ENCODE results near the gene SPATA18. TPM values are rescaled to one million over a fixed set of nuclear protein-coding genes. Genes with fewer than 3 reads are reported as not detected.

The SPATA18 gene, protein sequence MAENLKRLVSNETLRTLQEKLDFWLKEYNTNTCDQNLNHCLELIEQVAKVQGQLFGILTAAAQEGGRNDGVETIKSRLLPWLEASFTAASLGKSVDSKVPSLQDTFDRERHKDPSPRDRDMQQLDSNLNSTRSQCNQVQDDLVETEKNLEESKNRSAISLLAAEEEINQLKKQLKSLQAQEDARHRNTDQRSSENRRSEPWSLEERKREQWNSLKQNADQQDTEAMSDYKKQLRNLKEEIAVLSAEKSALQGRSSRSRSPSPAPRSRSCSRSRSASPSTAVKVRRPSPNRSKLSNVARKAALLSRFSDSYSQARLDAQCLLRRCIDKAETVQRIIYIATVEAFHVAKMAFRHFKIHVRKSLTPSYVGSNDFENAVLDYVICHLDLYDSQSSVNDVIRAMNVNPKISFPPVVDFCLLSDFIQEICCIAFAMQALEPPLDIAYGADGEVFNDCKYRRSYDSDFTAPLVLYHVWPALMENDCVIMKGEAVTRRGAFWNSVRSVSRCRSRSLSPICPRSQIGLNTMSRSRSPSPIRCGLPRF
- 0.02 TPM in 1 of 2 replicates, not detected in the other for total RNA-seq (2014; rRNA removed; shearing (Covaris generic); ENCODE audit: low replicate concordance)

DNA sequence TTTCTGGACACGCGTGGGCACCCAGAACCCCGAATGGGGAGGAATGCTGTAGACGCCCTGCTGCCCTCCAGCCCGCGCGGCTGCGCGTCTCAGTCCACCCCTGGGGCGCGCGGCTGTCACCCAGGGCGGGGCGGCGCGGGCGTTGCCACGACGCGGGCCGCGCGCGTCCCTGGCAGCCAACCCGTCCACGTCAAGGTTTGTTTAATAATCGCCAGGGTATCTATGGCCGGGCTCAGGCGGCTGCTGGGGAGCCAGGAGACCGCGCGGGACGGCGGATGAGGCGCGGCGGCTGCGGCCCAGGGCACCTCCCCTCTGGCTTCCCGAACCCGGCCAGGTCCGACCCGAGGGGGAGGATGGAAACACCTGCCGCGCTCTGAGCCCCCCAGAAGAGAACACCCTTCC, at the start of gene SPATA18:
SPATA18 (plus strand) TSS at position 92 of the 402 bp plus-strand sequence. CDS start 401 bp downstream, outside the sequence.
- Histone ChIP-seq H3K9me3 (peaks cover 5% of the 10 kb centered on the region; the same call in 1 of the 2 replicates), H3K4me3 (peak within 1 kb of the TSS; percentile 30), H3K27me3 (peaks cover 53% of the 10 kb centered on the region), H3K36me3 (no peaks in the 10 kb centered on the region)
- peak; percentile 55 for DNase-seq

GRCh38 chr4:52001616-52002015, 49.5 kb upstream of the SPATA18 start:
- Histone ChIP-seq H3K4me3 (no peak overlapping the region), H3K36me3 (no peaks in the 10 kb centered on the region), H3K9me3 (no peaks in the 10 kb centered on the region), H3K27me3 (no peaks in the 10 kb centered on the region)
- no peak for DNase-seq

DNA sequence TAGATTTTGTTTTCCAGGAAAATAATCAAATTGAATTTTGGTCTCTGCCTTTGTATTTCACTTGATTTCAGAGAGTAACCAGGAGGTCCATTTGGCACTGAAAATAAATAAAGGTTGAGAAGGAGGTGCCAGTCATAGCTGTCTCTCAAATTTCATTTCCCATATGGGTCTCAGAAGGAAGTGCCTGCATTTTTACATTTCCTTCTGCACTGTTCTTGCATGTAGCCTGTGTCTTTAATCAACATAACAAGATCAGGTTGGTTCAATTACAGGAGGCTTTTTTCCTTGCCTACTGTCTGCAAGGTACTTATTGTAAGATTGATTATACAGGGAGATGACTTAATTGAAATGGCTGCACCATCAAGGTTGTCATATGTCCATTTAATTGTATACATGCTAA, 46.7 kb upstream of the SPATA18 start:
- no peaks in the 10 kb centered on the region for H3K36me3 ChIP-seq
- H3K27me3 ChIP-seq: no peaks in the 10 kb centered on the region
- DNase-seq: no peak
- no peak overlapping the region for H3K4me3 ChIP-seq
- no peaks in the 10 kb centered on the region for H3K9me3 ChIP-seq

GRCh38 chr4:52005604-52006273, 45.4 kb upstream of the SPATA18 start:
- Histone ChIP-seq H3K4me3 (no peak overlapping the region), H3K36me3 (no peaks in the 10 kb centered on the region), H3K27me3 (no peaks in the 10 kb centered on the region), H3K9me3 (no peaks in the 10 kb centered on the region)
- no peak for DNase-seq

DNA sequence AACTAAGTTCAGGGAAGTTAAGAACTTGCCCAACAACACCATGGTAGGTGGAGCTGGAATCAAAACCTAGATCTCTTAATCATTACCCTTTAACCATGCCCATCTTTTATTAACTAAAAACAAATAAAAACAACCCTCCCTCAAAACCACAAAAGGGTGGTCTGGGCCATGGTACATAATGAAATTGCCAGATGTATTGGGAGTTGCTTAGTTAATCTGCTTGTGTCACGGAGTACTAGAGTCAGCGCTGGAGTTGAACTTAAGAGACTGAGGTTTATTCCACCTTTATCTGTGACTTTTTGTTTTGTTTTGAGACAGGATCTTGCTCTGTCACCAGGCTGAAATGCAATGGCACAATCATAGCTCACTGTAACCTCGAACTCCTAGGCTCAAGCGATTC, 44.2 kb upstream of the SPATA18 start:
- no peaks in the 10 kb centered on the region for H3K27me3 ChIP-seq
- no peak overlapping the region for H3K4me3 ChIP-seq
- no peaks in the 10 kb centered on the region for H3K9me3 ChIP-seq
- no peak for DNase-seq
- H3K36me3 ChIP-seq: no peaks in the 10 kb centered on the region

- Histone ChIP-seq H3K9me3 (no peaks in the 10 kb centered on the region), H3K27me3 (no peaks in the 10 kb centered on the region), H3K36me3 (no peaks in the 10 kb centered on the region), H3K4me3 (no peak overlapping the region)
- DNase-seq: no peak
These were observed 40.1 kb upstream of the SPATA18 start for GRCh38 chr4:52010986-52011385.

GRCh38 chr4:52012651-52013050, 38.5 kb upstream of the SPATA18 start:
- no peak overlapping the region for H3K4me3 ChIP-seq
- DNase-seq: no peak
- H3K27me3 ChIP-seq: no peaks in the 10 kb centered on the region
- no peaks in the 10 kb centered on the region for H3K9me3 ChIP-seq
- no peaks in the 10 kb centered on the region for H3K36me3 ChIP-seq

DNA sequence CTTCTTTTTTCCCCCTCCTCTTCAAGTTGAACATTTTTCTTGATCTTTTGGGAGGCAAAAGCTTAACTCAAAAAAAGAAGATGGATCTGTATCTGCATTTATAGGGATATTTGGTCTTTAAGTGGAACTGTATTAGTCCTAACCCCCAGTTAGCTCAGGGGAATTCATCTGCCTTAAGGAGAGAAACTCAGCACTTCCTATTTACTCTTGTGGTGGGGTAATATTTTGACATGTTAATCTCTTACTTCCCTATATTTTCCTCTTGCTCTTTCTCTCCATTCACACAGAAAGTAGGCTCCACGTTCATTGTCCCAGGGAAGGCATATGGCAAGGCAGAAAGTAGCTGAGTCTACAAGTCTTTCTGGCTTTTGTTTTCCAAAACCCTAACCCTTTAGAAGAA, 36.2 kb upstream of the SPATA18 start:
- Histone ChIP-seq H3K27me3 (no peaks in the 10 kb centered on the region), H3K36me3 (peaks cover 3% of the 10 kb centered on the region), H3K9me3 (no peaks in the 10 kb centered on the region), H3K4me3 (no peak overlapping the region)
- no peak for DNase-seq

DNA sequence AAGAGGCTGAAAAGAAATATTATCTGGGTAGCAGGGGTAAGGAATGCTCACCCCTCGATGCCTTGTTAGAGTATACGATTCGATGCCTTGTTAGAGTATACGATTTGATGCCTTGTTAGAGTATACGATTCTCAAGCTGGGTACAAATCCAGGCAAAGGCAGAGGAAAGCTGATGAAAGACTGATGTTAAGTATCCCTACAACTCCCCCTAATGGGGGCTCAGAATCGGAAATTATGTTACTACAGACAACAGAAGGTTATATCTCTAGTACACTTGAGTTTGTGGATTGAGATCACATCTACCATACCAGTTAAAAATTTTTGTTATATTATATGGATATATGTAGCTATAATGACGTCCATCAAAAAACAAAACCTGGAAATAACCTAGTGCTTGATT, 35.7 kb upstream of the SPATA18 start:
- Histone ChIP-seq H3K4me3 (no peak overlapping the region), H3K9me3 (no peaks in the 10 kb centered on the region), H3K27me3 (no peaks in the 10 kb centered on the region), H3K36me3 (peaks cover 3% of the 10 kb centered on the region)
- no peak for DNase-seq

DNA sequence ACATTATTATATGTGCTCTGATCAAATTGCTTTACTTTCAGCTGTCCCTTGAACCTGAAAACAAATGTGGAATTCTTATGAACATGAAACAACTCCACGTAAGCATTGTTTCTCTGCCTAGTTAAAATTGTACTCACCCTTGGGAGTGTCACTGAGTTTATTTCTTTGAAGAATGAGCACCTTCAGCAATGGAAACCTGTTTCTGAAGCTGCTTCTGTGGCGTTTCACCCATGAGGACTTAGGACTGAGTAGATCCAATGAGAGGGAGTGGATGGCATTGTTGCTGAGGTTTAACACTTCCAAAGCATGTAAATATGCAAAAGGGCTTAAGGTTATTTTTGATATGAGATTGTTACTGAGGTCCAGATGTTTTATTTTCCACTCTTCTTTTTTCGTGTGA, 34.1 kb upstream of the SPATA18 start:
- Histone ChIP-seq H3K9me3 (no peaks in the 10 kb centered on the region), H3K36me3 (peaks cover 6% of the 10 kb centered on the region), H3K4me3 (no peak overlapping the region), H3K27me3 (no peaks in the 10 kb centered on the region)
- no peak for DNase-seq

DNA sequence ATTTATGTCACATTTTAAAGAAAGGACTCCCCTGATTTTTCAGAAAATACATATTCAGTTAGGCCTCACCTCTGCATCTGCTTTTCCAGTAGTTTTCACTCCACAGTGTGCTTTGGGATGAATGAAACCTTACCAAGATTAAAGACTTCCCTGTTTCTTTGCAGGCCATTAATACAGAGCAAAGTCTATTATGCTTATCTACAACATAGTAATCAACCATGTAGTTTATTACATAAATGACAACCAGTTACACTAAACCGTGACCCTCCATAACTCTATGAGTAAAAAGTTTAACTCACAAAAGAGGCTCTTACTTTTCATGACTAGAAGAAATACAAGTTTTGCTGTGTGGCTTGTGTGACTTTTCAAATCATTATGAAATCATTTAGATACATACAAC, 33.3 kb upstream of the SPATA18 start:
- H3K36me3 ChIP-seq: peaks cover 15% of the 10 kb centered on the region
- DNase-seq: no peak
- no peaks in the 10 kb centered on the region for H3K9me3 ChIP-seq
- no peak overlapping the region for H3K4me3 ChIP-seq
- no peaks in the 10 kb centered on the region for H3K27me3 ChIP-seq

- Histone ChIP-seq H3K36me3 (peaks cover 33% of the 10 kb centered on the region), H3K4me3 (no peak within 1 kb of the TSS), H3K9me3 (no peaks in the 10 kb centered on the region), H3K27me3 (no peaks in the 10 kb centered on the region)
- peak; percentile 34 for DNase-seq
These were observed 31.0 kb upstream of the SPATA18 start, which contains the start of gene LRRC66 for GRCh38 chr4:52019936-52020657. Gene LRRC66, minus strand, starts transcription at chr4:52020363. Its CDS starts 2,750 bp downstream, at chr4:52017613.

DNA sequence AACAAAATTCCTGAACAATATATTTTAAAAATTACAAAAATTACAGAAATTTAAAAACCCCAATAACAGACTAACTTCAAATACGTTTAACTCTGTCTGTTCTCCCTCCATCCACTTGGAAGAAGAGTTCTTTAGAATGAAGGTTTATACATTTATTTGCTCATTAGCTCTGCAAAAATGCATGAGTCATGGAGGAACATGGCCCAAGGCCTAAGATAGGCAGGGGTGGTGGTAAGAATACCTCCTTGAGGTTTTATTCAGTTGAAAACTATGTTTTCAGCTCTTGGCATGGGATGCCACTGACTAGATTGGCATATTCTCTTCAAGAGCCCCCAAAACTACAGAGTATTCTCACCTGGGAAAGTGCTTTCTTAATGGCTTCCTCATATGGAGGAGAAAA, 22.1 kb upstream of the SPATA18 start:
- H3K36me3 ChIP-seq: peaks cover 81% of the 10 kb centered on the region
- H3K9me3 ChIP-seq: peaks cover 3% of the 10 kb centered on the region
- H3K4me3 ChIP-seq: no peak overlapping the region
- DNase-seq: peak; percentile 93
- H3K27me3 ChIP-seq: no peaks in the 10 kb centered on the region

DNA sequence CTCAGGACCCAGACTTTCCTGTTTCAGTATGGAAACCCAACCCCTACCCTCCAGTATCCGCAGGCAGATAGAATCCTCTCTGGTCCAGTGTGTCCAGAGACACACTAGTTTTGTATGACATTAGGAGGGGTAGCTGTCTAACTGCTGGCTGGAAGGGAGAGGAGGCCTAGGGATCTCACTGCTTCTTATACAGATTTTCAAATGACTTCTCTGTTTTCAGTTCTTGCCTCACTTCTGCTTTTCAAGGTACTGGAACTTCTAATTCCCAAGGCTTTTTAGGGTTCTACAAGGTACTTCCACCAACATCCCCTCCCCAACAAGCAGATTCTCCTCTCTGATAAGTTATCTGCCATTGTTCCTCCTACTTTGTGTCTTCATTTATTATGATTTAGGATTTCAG, 19.1 kb upstream of the SPATA18 start:
- no peak for DNase-seq
- Histone ChIP-seq H3K9me3 (no peaks in the 10 kb centered on the region), H3K36me3 (peaks cover 74% of the 10 kb centered on the region)

GRCh38 chr4:52035190-52035589, 15.9 kb upstream of the SPATA18 start:
- H3K9me3 ChIP-seq: no peaks in the 10 kb centered on the region
- peaks cover 5% of the 10 kb centered on the region; the same call in 1 of the 2 replicates for H3K27me3 ChIP-seq
- peaks cover 49% of the 10 kb centered on the region for H3K36me3 ChIP-seq
- DNase-seq: no peak
- no peak overlapping the region for H3K4me3 ChIP-seq

More for the DNA sequence above, 19.1 kb upstream of the SPATA18 start:
- no peaks in the 10 kb centered on the region for H3K27me3 ChIP-seq
- H3K4me3 ChIP-seq: no peak overlapping the region

DNA sequence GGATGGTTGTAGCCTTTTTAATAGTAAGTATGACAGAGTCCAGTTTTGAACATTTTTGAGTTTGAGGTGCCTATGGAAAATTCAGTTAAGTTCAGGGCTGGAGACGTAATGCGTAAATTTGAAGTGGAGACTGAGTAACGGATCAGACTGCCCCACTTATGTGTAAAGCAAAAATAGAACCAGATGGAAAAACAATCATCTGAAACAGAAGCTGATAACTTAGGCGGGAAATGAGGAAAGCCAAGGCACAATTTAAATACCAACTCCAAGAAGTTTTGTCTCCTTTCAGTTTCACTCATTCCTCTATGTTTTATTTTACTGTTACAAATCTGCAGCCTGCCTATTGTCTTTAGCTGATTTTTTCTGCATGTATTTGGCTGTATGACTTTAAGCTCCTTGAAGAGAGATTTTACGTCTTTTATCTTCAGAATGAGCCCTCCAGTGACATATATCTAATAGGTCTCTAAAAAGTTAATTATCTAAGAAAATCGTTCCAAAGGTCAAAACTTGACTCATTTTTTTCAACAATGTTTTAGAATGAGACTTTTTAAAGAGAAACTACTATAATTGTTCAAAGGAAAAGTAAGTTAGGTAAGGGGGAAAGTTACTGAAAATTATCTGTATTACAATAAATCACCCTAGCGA, 14.1 kb upstream of the SPATA18 start:
- Histone ChIP-seq H3K36me3 (peaks cover 34% of the 10 kb centered on the region), H3K4me3 (peak overlapping the region; percentile 87), H3K27me3 (peaks cover 10% of the 10 kb centered on the region), H3K9me3 (no peaks in the 10 kb centered on the region)
- no peak for DNase-seq

All from MG63 (cell line).